Gastroesophageal sphincter (tissue), 4 donors: ENCODE measurements around the gene CEMIP. TPM values are rescaled to one million over a fixed set of nuclear protein-coding genes. Genes with fewer than 3 reads are reported as not detected.

Source experiments
- ATAC-seq: fragments of 150-250 bp; one replicate; pipeline ENCODE4 v1.9.1; 2016; ENCODE audit warnings: mild to moderate bottlenecking, moderate library complexity
- H3K27ac ChIP-seq, 4 donors: fragments of 200-600 bp; sonication (generic) in 3 of 4; 1 replicate in 3 of 4; 2 replicates in 1 of 4; pipeline ENCODE4 v1.5.1; 2016 to 2019
- H3K27me3 ChIP-seq: fragments of 200-600 bp; sonication (generic); one replicate; pipeline ENCODE4 v1.5.1; 2019
- H3K36me3 ChIP-seq, 2 donors: fragments of 200-600 bp; sonication (generic); one replicate each; pipeline ENCODE4 v1.5.1; 2019; ENCODE audit warnings: control low read depth in 1 of 2
- H3K4me1 ChIP-seq, 3 donors: fragments of 200-600 bp; sonication (generic); 1 replicate in 2 of 3; 2 replicates in 1 of 3; pipeline ENCODE4 v1.5.1; 2016 to 2019; ENCODE audit warnings: control low read depth in 2 of 3
- H3K4me3 ChIP-seq, 2 donors: fragments of 200-600 bp; sonication (generic); one replicate each; pipeline ENCODE4 v1.5.1; 2019; ENCODE audit warnings: mild to moderate bottlenecking in 1 of 2, moderate library complexity in 1 of 2
- H3K9me3 ChIP-seq, 3 donors: fragments of 200-600 bp; sonication (generic); one replicate each; pipeline ENCODE4 v1.5.1; 2017 to 2019; ENCODE audit warnings: control low read depth in 2 of 3
- CTCF ChIP-seq, 4 experiments: fragments of 200-600 bp in 2 of 4; fragments of 450-650 bp in 2 of 4; sonication (generic) in 1 of 4; IDR thresholded peaks; one replicate each; pipeline ENCODE4 v1.5.1; 2017 to 2019; ENCODE audit warnings: antibody characterized with exemption in 4 of 4, mild to moderate bottlenecking in 2 of 4, moderate library complexity in 2 of 4
- EP300 ChIP-seq: sonication (generic); formaldehyde crosslinking; IDR thresholded peaks from one replicate; pipeline ENCODE4 v1.6.1; 2017; ENCODE audit warnings: antibody characterized with exemption, mild to moderate bottlenecking
- POLR2A ChIP-seq, 2 donors: fragments of 450-650 bp; IDR thresholded peaks; one replicate each; pipeline ENCODE4 v1.6.1; 2017; ENCODE audit warnings: antibody characterized with exemption in 2 of 2, mild to moderate bottlenecking in 2 of 2, moderate library complexity in 1 of 2
- POLR2AphosphoS5 ChIP-seq: sonication (generic); formaldehyde crosslinking; IDR thresholded peaks from one replicate; pipeline ENCODE4 v1.6.1; 2017; ENCODE audit warnings: antibody characterized with exemption
- WGBS, 2 donors: methylation state at CpG; one replicate each; pipeline ENCODE4 v1.1.5; 2018; ENCODE audit warnings: low coverage in 1 of 2; 5-methylcytosine and 5-hydroxymethylcytosine counted together
- total RNA-seq, 4 donors: library from RNA; depleted of rRNA; stranded (reverse); fragments of >200 nt; gene quantifications; one replicate each; pipeline ENCODE4 v1.1.0, GENCODE V29; 2016

Gene CEMIP
- total RNA-seq, 4 donors from 2014 or later, result 0.35 to 0.54 TPM; not detected in 2

- Histone ChIP-seq H3K27ac (no peak overlapping the region), H3K36me3 (no peaks in the 10 kb centered on the region), H3K4me1 (peaks cover 0 to 28% (median 0%) of the 10 kb centered on the region in 3 donors), H3K4me3 (no peak overlapping the region), H3K9me3 (no peaks in the 10 kb centered on the region), H3K27me3 (no peaks in the 10 kb centered on the region)
- TF ChIP-seq EP300 (no peak), CTCF (IDR thresholded peaks at IDR 0.05) (no peak)
- 98 to 100% methylated on average over 3 to 4 of the region's 4 CpGs for WGBS, 2 donors
- no peak for ATAC-seq
These were observed 76.0 kb downstream of the CEMIP start for GRCh38 chr15:80855206-80855605.

GRCh38 chr15:80856400-80856799, 77.2 kb downstream of the CEMIP start:
- no peak for TF ChIP-seq POLR2AphosphoS5
- TF ChIP-seq POLR2A (IDR thresholded peaks at IDR 0.05), result no peak
- TF ChIP-seq EP300, result no peak
- TF ChIP-seq CTCF (IDR thresholded peaks at IDR 0.05), result no peak
- 79% methylated on average over 2 of the region's 2 CpGs; no CpG with 5 or more reads in 1 of the 2 donors for WGBS, 2 donors
- Histone ChIP-seq H3K27ac (no peak overlapping the region), H3K27me3 (no peaks in the 10 kb centered on the region), H3K4me1 (peaks cover 0 to 34% (median 0%) of the 10 kb centered on the region in 3 donors), H3K36me3 (no peaks in the 10 kb centered on the region), H3K4me3 (no peak overlapping the region), H3K9me3 (no peaks in the 10 kb centered on the region)
- ATAC-seq, result no peak

- no peaks in the 10 kb centered on the region for H3K36me3 ChIP-seq
- WGBS, 2 donors, result 16 to 46% methylated on average over 3 to 4 of the region's 8 CpGs
- ATAC-seq, result peak; percentile 63
- H3K27ac ChIP-seq, result no peak overlapping the region
- H3K9me3 ChIP-seq, result no peaks in the 10 kb centered on the region
- TF ChIP-seq POLR2AphosphoS5 (no peak), CTCF (IDR thresholded peaks at IDR 0.05) (no peak), EP300 (no peak), POLR2A (IDR thresholded peaks at IDR 0.05) (no peak)
- H3K4me3 ChIP-seq, result no peak overlapping the region
- H3K27me3 ChIP-seq, result no peaks in the 10 kb centered on the region
- H3K4me1 ChIP-seq, result peaks cover 0 to 39% (median 0%) of the 10 kb centered on the region in 3 donors
These were observed 77.7 kb downstream of the CEMIP start for GRCh38 chr15:80856809-80857377.

DNA sequence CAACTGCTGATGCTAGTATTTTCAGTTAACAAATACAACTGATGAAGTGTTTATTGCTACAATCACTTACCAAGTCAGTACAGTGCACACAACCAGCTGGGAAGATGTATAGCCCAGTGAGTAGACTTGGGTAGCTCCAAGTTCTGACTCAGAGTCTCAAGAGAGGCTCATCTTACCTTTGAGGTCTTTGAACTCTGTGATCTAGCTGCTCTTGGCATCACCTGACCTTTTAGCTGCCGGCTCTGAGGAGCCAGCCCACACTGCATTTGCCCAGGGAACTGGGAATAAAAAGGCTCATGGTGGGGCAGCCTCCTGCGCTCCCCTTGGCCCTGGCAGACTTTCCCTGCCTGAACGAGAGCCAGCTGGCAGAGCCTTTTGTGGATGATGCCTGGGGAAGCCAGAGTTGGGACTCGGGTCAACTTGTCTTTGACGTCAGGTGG, 82.6 kb downstream of the CEMIP start:
- no CpG with 5 or more reads among the region's 5 CpGs for WGBS, 2 donors
- H3K27me3 ChIP-seq, result no peaks in the 10 kb centered on the region
- H3K9me3 ChIP-seq, result no peaks in the 10 kb centered on the region
- H3K27ac ChIP-seq, result no peak overlapping the region
- peaks cover 0 to 25% (median 0%) of the 10 kb centered on the region in 3 donors for H3K4me1 ChIP-seq
- H3K4me3 ChIP-seq, result no peak overlapping the region
- H3K36me3 ChIP-seq, result no peaks in the 10 kb centered on the region
- no peak for ATAC-seq
- TF ChIP-seq POLR2A (IDR thresholded peaks at IDR 0.05) (no peak), CTCF (IDR thresholded peaks at IDR 0.05) (no peak), POLR2AphosphoS5 (no peak), EP300 (no peak)

DNA sequence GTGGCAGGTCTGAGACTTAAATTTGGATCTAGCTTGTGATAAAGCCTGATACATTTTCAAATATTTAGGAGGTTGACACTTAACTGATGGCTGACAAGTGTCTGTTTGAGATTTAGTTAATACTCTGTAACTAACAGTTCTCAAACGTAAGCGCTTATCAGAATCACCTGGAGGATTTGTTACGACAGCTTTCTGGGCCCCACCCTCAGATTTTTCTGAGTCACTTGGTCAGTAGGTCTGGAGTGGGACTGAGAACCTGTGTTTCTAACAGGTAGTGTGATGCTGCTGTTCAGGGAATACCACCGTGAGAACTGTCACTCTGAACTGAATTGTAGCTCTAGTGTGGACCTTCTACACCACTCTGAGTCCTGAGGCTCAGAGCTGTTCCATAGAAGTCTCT, 85.5 kb downstream of the CEMIP start:
- Histone ChIP-seq H3K9me3 (no peaks in the 10 kb centered on the region), H3K4me1 (peaks cover 0 to 15% (median 0%) of the 10 kb centered on the region in 3 donors), H3K27ac (no peak overlapping the region), H3K27me3 (no peaks in the 10 kb centered on the region), H3K36me3 (no peaks in the 10 kb centered on the region), H3K4me3 (no peak overlapping the region)
- WGBS, 2 donors, result 94 to 96% methylated on average over 3 to 4 of the region's 4 CpGs
- no peak for ATAC-seq
- TF ChIP-seq POLR2A (IDR thresholded peaks at IDR 0.05) (no peak), EP300 (no peak), CTCF (IDR thresholded peaks at IDR 0.05) (no peak)
